Progenitor cell of endocrine pancreas (in vitro differentiated cells): Measurements from ENCODE around the gene CDKN1B. TPM values are rescaled to one million over a fixed set of nuclear protein-coding genes. Genes with fewer than 3 reads are reported as not detected.

ENCODE experiments used
- DNase-seq: peaks from one replicate; pipeline ENCODE4 v3.0.0; 2021; ENCODE audit warnings: low spot score; ENCODE audit not compliant: unreplicated experiment
- H3K27ac Mint-ChIP-seq: 2 replicates; pipeline ENCODE4 v1.8.0; 2021; ENCODE audit warnings: mild to moderate bottlenecking, moderate library complexity, mixed read lengths
- H3K27me3 Mint-ChIP-seq: 2 replicates; pipeline ENCODE4 v1.8.0; 2021; ENCODE audit warnings: mixed read lengths
- H3K36me3 Mint-ChIP-seq: 2 replicates; pipeline ENCODE4 v1.8.0; 2022; ENCODE audit warnings: mixed read lengths; ENCODE audit not compliant: insufficient read depth
- H3K4me1 Mint-ChIP-seq: 2 replicates; pipeline ENCODE4 v1.8.0; 2021; ENCODE audit warnings: low read depth, mixed read lengths
- H3K4me3 Mint-ChIP-seq: 2 replicates; pipeline ENCODE4 v1.8.0; 2021; ENCODE audit warnings: low read depth, mild to moderate bottlenecking, moderate library complexity, mixed read lengths
- H3K9me3 Mint-ChIP-seq: 2 replicates; pipeline ENCODE4 v1.8.0; 2021; ENCODE audit warnings: low read depth, mixed read lengths
- CTCF ChIP-seq: fragments of 200-600 bp; sonication (generic); IDR thresholded peaks from one replicate; pipeline ENCODE4 v1.5.0; 2021; ENCODE audit warnings: antibody characterized with exemption, mild to moderate bottlenecking; ENCODE audit not compliant: unreplicated experiment
- total RNA-seq: library from RNA; stranded (reverse); gene quantifications from 2 replicates; pipeline ENCODE4 v1.2.1, GENCODE V29; 2021

The CDKN1B gene
- total RNA-seq, 1 donor from 2014 or later, result 40.8 TPM

- TF ChIP-seq CTCF, result no peak
- no peak for DNase-seq
- Mint-ChIP-seq H3K9me3 (no peaks in the 10 kb centered on the region), H3K27ac (peak overlapping the region; percentile 90), H3K36me3 (peaks cover 22% of the 10 kb centered on the region), H3K4me1 (peaks cover 41% of the 10 kb centered on the region), H3K27me3 (peaks cover 32% of the 10 kb centered on the region), H3K4me3 (peak overlapping the region; percentile 94)
Measured at GRCh38 chr12:12718853-12719252, 1.7 kb downstream of the CDKN1B start.

- Mint-ChIP-seq H3K4me1 (peaks cover 35% of the 10 kb centered on the region), H3K36me3 (peaks cover 22% of the 10 kb centered on the region), H3K9me3 (no peaks in the 10 kb centered on the region), H3K4me3 (peak overlapping the region; percentile 94), H3K27me3 (peaks cover 31% of the 10 kb centered on the region), H3K27ac (no peak overlapping the region)
- no peak for DNase-seq
- TF ChIP-seq CTCF, result no peak
Measured at GRCh38 chr12:12719496-12719895, 2.3 kb downstream of the CDKN1B start.

GRCh38 chr12:12720052-12720451, 2.9 kb downstream of the CDKN1B start:
- no peak overlapping the region for H3K27ac Mint-ChIP-seq

GRCh38 chr12:12720672-12721161, 3.5 kb downstream of the CDKN1B start:
- Mint-ChIP-seq H3K4me3 (peak overlapping the region; percentile 22), H3K36me3 (peaks cover 22% of the 10 kb centered on the region), H3K27ac (no peak overlapping the region), H3K4me1 (peaks cover 29% of the 10 kb centered on the region), H3K9me3 (no peaks in the 10 kb centered on the region), H3K27me3 (peaks cover 22% of the 10 kb centered on the region)
- TF ChIP-seq CTCF, result no peak
- DNase-seq, result no peak

More at GRCh38 chr12:12720052-12720451, 2.9 kb downstream of the CDKN1B start:
- Mint-ChIP-seq H3K4me1 (peaks cover 31% of the 10 kb centered on the region), H3K9me3 (no peaks in the 10 kb centered on the region), H3K36me3 (peaks cover 22% of the 10 kb centered on the region), H3K4me3 (no peak overlapping the region), H3K27me3 (peaks cover 26% of the 10 kb centered on the region)
- DNase-seq, result no peak
- TF ChIP-seq CTCF, result no peak

GRCh38 chr12:12721176-12721751, 4.1 kb downstream of the CDKN1B start:
- H3K36me3 Mint-ChIP-seq, result peaks cover 22% of the 10 kb centered on the region
- DNase-seq, result no peak
- TF ChIP-seq CTCF, result no peak
- H3K27me3 Mint-ChIP-seq, result peaks cover 16% of the 10 kb centered on the region
- peak overlapping the region; percentile 22 for H3K4me3 Mint-ChIP-seq
- H3K27ac Mint-ChIP-seq, result no peak overlapping the region
- peaks cover 25% of the 10 kb centered on the region for H3K4me1 Mint-ChIP-seq
- no peaks in the 10 kb centered on the region for H3K9me3 Mint-ChIP-seq
